D341Med (cell line): ENCODE data around the gene TRMT44.

Source experiments
- DNase-seq: peaks from one replicate; pipeline ENCODE4 v3.0.0; 2012; ENCODE audit warnings: low spot score

Gene TRMT44

GRCh38 chr4:8434251-8435073 is 6.1 kb upstream of the TRMT44 start:
- DNase-seq, result no peak

GRCh38 chr4:8435656-8436121 is 4.9 kb upstream of the TRMT44 start:
- no peak for DNase-seq

- no peak for DNase-seq
Observed at GRCh38 chr4:8437281-8437680, 3.3 kb upstream of the TRMT44 start.

DNA sequence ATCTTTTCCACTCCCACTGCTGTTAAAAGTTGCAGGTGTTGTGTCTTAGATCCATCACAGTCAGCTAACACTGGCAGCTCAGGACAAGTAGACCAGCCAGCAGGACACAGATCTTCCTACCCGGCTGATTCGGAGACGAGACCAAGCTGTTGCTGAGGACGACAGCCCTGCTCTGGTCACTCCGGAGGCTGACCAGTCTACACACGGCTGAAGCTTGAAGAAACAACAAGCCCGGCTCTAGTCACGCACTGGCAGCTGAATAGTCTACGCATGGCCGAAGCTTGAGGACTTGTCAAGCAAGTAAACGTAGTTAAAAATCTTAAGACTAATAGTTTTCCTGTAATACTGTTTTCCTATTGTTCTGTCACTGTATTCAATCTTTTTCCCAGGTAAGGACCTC is 1.8 kb upstream of the TRMT44 start:
- no peak for DNase-seq

GRCh38 chr4:8439168-8439567 is 1.4 kb upstream of the TRMT44 start:
- DNase-seq, result no peak

- DNase-seq, result no peak
Observed at GRCh38 chr4:8439914-8440491, 574 bp upstream of the TRMT44 start.

DNA sequence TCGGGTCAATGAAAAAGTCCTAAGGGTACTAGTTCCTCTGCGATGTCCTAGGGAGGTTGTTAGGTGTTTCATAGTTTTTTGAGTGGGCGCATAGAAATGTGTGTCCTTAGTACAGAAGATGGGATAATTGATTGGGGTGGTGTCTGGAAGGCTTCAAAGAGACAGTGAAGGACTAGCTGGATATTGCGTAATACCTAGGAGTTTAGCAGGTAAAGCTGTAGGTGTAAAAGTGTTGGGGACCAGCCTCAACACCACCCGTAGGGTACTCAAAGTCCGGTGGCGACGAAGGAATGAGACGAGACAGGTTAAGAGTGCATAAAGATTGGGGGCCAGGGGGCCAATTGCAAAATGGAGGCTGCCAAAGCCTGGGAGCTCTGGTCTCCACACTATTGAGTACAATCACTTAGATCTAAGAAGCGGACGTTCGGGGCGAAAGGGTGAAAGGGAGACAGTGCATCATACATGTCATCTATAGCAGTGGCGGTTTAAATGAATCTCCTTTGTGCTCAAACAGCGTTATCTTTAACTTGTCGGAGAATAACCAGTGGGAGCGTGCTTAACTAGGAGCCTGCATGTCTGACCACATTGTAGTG is 1.0 kb downstream of the TRMT44 start:
- no peak for DNase-seq

- no peak for DNase-seq
Observed at GRCh38 chr4:8442596-8443358, 2.2 kb downstream of the TRMT44 start.

GRCh38 chr4:8443801-8444200 is 3.2 kb downstream of the TRMT44 start:
- no peak for DNase-seq

GRCh38 chr4:8446122-8446521 is 5.5 kb downstream of the TRMT44 start:
- no peak for DNase-seq

- DNase-seq, result no peak
Observed at GRCh38 chr4:8451440-8452182, 11.0 kb downstream of the TRMT44 start.

DNA sequence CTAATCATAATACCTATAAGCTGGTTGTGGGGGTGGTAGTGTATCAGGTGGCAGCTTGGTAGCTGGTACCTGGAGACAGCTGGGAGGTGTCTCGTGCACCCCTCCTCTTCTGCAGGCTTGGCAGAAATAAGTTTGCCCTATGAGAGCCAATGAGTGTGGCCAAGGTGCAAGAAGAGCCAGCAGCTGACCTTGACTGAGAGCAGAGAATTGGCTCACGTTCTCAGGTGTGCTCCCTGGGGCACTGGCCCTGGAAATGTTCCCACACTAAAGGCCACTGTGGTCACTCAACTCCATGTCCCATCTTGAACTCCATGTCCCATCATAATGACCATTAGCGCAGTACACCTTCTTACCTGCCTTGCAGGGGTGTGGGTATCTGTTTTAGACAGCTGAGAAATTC is 13.4 kb downstream of the TRMT44 start:
- no peak for DNase-seq

- DNase-seq, result no peak
Observed at GRCh38 chr4:8457646-8458252, 17.2 kb downstream of the TRMT44 start.

- no peak for DNase-seq
Observed at GRCh38 chr4:8459867-8460445, 19.4 kb downstream of the TRMT44 start.

DNA sequence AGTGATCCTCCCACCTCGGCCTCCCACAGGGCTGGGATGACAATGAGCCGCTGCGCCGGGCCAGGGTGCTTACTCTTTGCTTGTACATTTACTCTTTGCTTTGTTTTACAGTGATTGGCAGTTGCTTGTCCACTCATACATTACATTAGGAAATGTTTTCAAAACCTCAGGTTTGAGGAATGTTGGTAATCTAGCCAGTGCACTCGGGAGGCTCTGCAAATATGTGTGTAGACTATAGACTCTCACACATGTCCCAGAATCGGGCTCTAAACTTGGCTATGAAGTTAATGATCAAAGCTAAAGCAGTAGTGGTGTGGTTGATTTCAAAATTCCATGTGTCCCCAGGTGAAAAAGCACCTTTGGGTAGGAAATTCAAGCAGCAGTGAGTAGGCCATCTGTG is 20.5 kb downstream of the TRMT44 start:
- no peak for DNase-seq

GRCh38 chr4:8461616-8462015 is 21.0 kb downstream of the TRMT44 start:
- DNase-seq, result no peak

GRCh38 chr4:8463811-8464210 is 23.2 kb downstream of the TRMT44 start:
- DNase-seq, result no peak

- no peak for DNase-seq
Observed at GRCh38 chr4:8464381-8464780, 23.8 kb downstream of the TRMT44 start.

DNA sequence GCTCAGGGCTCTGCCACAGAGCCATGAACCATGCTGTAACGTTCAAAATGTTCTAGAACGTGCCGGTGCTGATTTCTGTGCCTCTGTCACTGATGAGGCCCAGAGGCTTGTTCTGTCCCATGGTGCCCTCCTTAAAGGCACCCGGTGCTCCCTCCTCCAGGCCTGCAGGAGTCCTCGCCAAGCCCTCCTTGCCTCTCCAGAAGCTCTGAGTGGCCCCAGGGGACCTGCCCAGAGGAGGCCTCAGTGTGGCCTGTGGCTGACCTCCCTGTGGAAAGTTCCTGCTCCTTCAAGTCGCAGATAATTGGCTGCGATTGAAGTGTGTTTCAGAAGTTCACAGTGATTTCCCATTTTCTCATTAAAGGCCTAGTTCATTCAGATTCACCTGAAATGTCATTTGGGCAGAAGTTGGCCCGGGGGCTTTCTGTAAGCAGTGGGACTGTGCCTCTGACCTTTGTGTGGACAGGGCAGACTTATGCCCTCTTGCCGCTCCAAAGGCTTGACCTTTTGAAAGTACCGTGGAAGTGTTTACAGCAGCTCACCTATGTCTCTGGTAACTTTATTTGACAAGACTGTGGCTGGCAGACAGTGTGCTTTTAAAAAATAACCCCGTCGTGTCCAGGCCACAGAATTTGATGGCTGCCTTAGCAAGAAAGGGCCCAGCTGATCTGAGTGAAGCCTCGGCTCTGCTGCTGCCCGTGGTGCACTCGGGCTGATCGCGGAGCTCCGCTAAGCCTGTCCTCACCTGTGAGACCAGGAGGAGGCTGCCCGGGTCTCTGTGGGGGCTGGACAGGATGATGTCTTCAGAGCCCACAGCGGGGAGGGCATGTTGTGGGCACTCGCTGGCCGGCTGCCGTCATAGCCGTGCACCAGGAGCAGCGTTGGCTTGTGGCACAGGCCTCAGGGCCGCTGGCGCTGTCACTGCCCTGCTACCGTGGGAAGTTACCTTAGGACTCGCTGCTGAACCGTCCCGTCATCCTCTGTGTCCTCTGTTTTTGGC is 25.3 kb downstream of the TRMT44 start:
- DNase-seq, result no peak

GRCh38 chr4:8467016-8467415 is 26.4 kb downstream of the TRMT44 start:
- DNase-seq, result no peak
